K562 (cell line): ENCODE data around the gene ENC1. TPM values are rescaled to one million over a fixed set of nuclear protein-coding genes. Genes with fewer than 3 reads are reported as not detected.

ENCODE experiments used
- BMI1 ChIP-seq: fragments of 150-350 bp; IDR thresholded peaks from 2 replicates; pipeline ENCODE4 v1.6.1; 2014; ENCODE audit warnings: low read length
- CEBPZ ChIP-seq: fragments of 150-350 bp; IDR thresholded peaks from 2 replicates; pipeline ENCODE4 v1.6.1; 2014; ENCODE audit warnings: low read depth, mild to moderate bottlenecking, low read length, borderline replicate concordance
- FOS ChIP-seq: IDR thresholded peaks from 3 replicates; pipeline ENCODE4 v1.6.1; 2011; ENCODE audit not compliant: insufficient read length; ENCODE audit errors: extremely low read depth
- GTF3C2 ChIP-seq: IDR thresholded peaks from 3 replicates; pipeline ENCODE4 v1.6.1; 2011; ENCODE audit warnings: borderline replicate concordance, mild to moderate bottlenecking, moderate library complexity; ENCODE audit not compliant: insufficient read length; ENCODE audit errors: extremely low read depth
- MBD1 ChIP-seq: fragments of 250-450 bp; sonication (Bioruptor Pico); IDR thresholded peaks from 2 replicates; pipeline ENCODE4 v1.8.0; 2022; ENCODE audit warnings: inconsistent platforms
- MLLT1 ChIP-seq, 2 experiments: fragments of 450-650 bp; IDR thresholded peaks; 2 replicates each; pipeline ENCODE4 v1.6.1; 2016
- MYBL2 ChIP-seq, 2 experiments: fragments of 450-650 bp in 1 of 2; sonication (generic) in 1 of 2; formaldehyde crosslinking in 1 of 2; IDR thresholded peaks; 2 replicates each; pipeline versions ENCODE4 v1.6.1 to v1.8.1; 2017 to 2022; ENCODE audit warnings: borderline replicate concordance in 1 of 2, inconsistent platforms in 1 of 2, low read depth in 1 of 2, mild to moderate bottlenecking in 1 of 2, missing genetic modification reagents in 1 of 2, moderate library complexity in 1 of 2
- SAFB ChIP-seq: fragments of 200-400 bp; formaldehyde crosslinking; IDR thresholded peaks from 2 replicates; pipeline ENCODE4 v1.6.1; 2017; ENCODE audit warnings: low read depth, low read length, borderline replicate concordance
- SNAPC5 ChIP-seq: fragments of 250-450 bp; sonication (Bioruptor Pico); IDR thresholded peaks from 2 replicates; pipeline ENCODE4 v1.8.0; 2021; ENCODE audit warnings: moderate library complexity, mild to moderate bottlenecking, inconsistent platforms
- ZBTB17 ChIP-seq: fragments of 450-650 bp; formaldehyde crosslinking; IDR thresholded peaks from 2 replicates; pipeline ENCODE4 v1.4.0; 2020; ENCODE audit warnings: mild to moderate bottlenecking
- ZBTB33 ChIP-seq: sonication (generic); formaldehyde crosslinking; IDR thresholded peaks from 2 replicates; pipeline ENCODE4 v1.8.1; 2023; ENCODE audit warnings: mild to moderate bottlenecking, missing genetic modification reagents
- ZFX ChIP-seq: sonication (generic); formaldehyde crosslinking; IDR thresholded peaks from 2 replicates; pipeline ENCODE4 v1.8.0; 2022; ENCODE audit warnings: mild to moderate bottlenecking, missing genetic modification reagents, moderate library complexity
- ZNF146 ChIP-seq: IDR thresholded peaks from one replicate; pipeline ENCODE4 v1.6.1; 2018; ENCODE audit warnings: missing compliant biosample characterization; ENCODE audit not compliant: unreplicated experiment
- polyA plus RNA-seq, 8 experiments: library from polyadenylated mRNA; depleted of rRNA in 4 of 8; stranded (reverse) in 5 of 8; unstranded in 3 of 8; fragments of >200 nt; fragmentation: Nextera tagmentation in 2 of 8; fragmentation: Illumina TruSeq in 1 of 8; extraction: Ambion mirVana in 2 of 8; extraction: Trizol in 1 of 8; gene quantifications; 2 replicates each; pipeline versions ENCODE4 v1.2.1 to v1.2.3, GENCODE V29; 2011 to 2014; ENCODE audit warnings: inconsistent platforms in 1 of 8, missing spikeins in 1 of 8
- total RNA-seq, 7 experiments: library from RNA; depleted of rRNA in 6 of 7; stranded (reverse); fragments of >200 nt in 6 of 7; fragmentation: Illumina TruSeq in 2 of 7; extraction: Trizol in 2 of 7; gene quantifications; 2 replicates each; pipeline versions ENCODE4 v1.2.1 to v1.2.3, GENCODE V29; 2011 to 2021; ENCODE audit warnings: low replicate concordance in 1 of 7

ENC1 gene
- total and polyA plus RNA-seq, 9 of the 15 experiments (the other 6 are each of a cell fraction or from before 2014, with no cell fraction given), result 0.17 to 3.2 (median 0.97) TPM

GRCh38 chr5:74673011-74673790, 32.7 kb upstream of the ENC1 start (continued):
- TF ChIP-seq CEBPZ (no peak), MLLT1 (IDR thresholded peaks at IDR 0.05) (no peak), MYBL2 (IDR thresholded peaks at IDR 0.05; ENCODE audit: low read depth) (no peak), MYBL2 (CRISPR knock-in tag; IDR thresholded peaks at IDR 0.05; ENCODE audit: borderline replicate concordance) (no peak), FOS (no peak), ZBTB17 (CRISPR knock-in tag) (no peak), BMI1 (no peak), GTF3C2 (no peak), ZBTB33 (CRISPR knock-in tag) (no peak), MBD1 (CRISPR knock-in tag) (no peak), SNAPC5 (CRISPR knock-in tag) (no peak), ZFX (CRISPR knock-in tag) (no peak), SAFB (no peak), ZNF146 (CRISPR knock-in tag) (no peak)
